GF-D8 (cell line): Measurements from ENCODE around the gene ADGB.
A peak's percentile ranks its signal among the peaks of the same experiment; 100 is the strongest.
"Not testable (repeated sequence)": the region's sequence is repeated elsewhere in the genome, so short reads cannot be mapped to it uniquely, and the experiment has no call there.

Source experiments
- DNase-seq: peaks from one replicate; lab custom pipeline; 2025; lab: John Stamatoyannopoulos, UW

The ADGB gene

GRCh38 chr6:146768722-146769121, 169.9 kb downstream of the ADGB start:
- no peak for DNase-seq

GRCh38 chr6:146770275-146770964, 171.6 kb downstream of the ADGB start:
- DNase-seq, result peak; percentile 29

GRCh38 chr6:146770965-146771735, 172.4 kb downstream of the ADGB start:
- DNase-seq, result peak; percentile 96

DNA sequence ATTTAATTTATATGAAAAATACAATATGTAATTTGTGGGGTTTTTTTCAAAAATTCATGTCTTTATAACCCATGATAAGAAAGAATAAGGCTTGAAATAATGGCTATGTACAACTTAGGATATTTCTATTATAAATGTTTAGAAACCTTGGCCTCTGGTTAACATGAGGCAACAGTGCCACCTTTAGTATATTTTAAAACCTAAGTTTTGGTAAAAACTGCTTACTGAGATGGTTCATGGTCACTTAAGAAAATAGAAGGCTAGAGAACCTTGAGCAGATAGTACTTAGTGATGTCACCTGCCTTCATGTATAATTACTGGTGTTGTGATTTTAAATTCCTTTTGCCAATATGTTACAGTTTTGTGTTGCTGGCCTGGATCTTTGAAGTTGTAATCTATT, 176.4 kb downstream of the ADGB start:
- peak; percentile 10 for DNase-seq

DNA sequence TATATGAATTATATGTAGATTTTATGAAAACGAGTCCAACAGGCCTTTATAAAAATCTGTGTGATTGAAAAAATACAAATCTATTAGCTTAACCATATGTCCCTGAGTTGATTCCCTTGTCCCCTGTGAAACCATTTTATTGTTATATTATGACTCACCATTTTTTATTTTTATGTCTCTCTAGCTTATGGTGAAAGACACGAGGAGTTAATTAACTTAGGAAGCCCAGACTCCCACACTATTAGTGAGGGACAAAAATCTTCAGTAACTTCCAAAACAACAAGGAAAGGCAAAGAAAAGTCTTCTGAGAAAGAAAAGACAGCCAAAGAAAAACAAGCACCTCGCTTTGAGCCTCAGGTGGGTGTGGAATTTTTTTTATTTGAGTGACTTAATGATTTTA, 183.1 kb downstream of the ADGB start:
- no peak for DNase-seq

DNA sequence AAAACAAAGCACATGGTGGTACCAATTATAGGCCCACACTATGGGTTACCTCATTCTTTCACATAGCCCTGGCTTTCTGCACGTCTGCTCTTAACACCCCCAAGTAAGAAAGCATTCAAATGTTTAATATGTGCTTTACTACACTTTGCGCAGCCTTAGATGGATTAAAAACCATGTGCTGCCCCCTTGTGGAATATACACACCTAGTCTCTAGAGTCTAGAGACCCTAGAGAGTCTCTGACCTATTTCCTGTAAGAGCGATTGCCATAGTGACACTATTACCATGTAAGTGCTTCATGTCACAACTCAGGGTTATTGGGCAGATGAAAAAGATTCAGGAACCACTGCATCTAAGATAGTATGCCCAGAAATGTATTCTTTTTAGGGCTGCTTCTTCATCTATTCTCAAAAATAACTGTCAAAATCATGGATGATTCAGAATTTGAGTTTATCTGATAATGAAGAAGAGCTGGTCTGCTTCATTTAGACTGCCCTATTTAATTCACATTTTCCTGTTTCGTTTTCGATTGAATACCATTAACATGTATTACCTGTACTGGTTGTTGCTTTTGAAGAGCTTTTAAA, 186.3 kb downstream of the ADGB start:
- peak; percentile 21 for DNase-seq

GRCh38 chr6:146787876-146788508, 189.2 kb downstream of the ADGB start:
- no peak for DNase-seq

DNA sequence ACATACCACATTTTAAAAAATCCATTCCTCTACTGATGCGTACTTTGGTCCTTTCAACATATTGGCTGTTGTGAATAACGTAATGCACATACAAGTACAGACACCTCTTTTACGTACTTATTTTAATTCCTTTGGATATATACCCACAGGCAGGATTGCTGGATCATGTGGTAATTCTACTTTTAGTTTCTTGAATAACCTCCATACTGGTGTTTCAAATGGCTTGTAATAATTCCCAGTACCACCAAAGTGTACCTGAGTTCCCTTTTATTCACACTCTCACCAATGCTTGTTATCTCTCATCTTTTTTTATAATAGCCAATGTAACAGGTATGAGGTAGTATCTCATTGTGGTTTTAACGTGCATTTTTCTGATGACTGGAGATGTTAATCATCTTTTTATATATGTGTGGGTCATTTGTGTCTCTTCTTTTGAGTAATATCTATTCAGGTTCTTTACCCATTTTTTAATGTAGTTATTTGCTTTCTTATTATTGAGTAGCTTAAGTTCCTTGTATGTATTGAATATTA, 191.9 kb downstream of the ADGB start:
- no peak for DNase-seq

GRCh38 chr6:146791930-146792329, 193.2 kb downstream of the ADGB start:
- DNase-seq, result no peak

DNA sequence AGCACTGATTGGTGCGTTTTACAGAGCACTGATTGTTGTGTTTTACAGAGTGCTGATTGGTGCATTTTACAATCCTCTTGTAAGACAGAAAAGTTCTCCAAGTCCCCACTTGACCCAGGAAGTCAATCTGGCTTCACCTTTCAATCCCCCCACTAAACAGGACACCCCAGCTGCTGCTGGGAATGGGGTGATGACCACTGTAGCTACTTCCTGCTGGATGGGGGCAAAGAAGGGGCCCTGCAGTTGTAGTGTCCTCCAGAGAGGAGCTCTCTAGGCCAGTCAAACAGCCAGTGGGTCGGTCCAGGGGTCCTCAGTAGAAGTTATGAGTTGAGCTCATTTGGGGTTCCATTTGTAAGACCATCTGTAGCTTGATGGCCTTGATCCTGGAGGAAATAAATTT, 194.4 kb downstream of the ADGB start:
- not testable (repeated sequence) for DNase-seq

GRCh38 chr6:146795479-146796133, 196.8 kb downstream of the ADGB start:
- no peak for DNase-seq

- DNase-seq, result not testable (repeated sequence)
Observed at GRCh38 chr6:146803167-146803566, 204.4 kb downstream of the ADGB start.

DNA sequence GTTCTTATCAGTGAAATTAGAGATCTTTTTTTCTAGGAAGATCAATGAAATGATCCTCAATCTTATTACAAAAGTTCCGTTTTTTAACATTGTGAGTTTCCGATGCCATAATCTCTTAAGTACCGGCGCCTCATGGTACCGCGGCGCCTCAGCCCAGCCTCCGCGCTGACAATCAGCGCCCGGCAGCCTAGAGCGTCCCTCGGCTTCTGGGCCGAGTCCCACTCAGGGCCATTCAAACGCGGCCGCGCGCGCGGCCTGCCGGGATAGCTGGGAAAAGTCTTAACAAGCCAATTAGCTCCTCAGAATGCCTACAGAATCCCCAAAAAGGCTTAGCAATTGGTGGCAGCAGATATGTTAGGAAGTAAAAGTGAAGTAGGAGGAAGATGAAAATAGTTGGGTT, 204.8 kb downstream of the ADGB start:
- no peak for DNase-seq

- DNase-seq, result no peak
Observed at GRCh38 chr6:146805546-146806325, 207.0 kb downstream of the ADGB start.

- DNase-seq, result not testable (repeated sequence)
Observed at GRCh38 chr6:146809014-146809413, 210.2 kb downstream of the ADGB start.

DNA sequence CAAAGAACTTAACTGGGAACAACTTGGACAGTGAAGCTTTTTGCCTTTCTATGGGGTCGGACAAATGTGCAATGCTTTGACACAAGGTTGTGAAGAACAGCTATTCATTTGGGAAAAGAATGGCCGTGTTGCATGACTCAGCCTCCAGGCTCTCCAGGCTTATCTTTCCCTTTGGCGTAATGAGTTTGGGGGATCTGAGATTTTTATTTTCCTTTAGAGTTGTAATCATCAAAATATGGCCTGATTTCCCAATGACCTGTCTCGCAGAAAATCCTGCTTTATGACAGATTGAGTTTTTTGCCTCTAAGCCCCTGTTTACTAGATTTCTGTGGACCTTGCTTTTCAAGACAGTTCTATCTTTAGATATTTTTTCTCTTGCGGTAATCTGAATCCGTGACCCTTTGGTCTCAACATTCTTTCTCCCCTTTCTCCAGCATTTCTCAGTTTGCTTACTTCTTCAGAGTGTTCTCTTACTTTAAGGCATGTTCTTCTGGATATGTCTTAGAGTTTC, 214.1 kb downstream of the ADGB start:
- DNase-seq, result not testable (repeated sequence)

- no peak for DNase-seq
Observed at GRCh38 chr6:146813554-146813953, 214.8 kb downstream of the ADGB start.

DNA sequence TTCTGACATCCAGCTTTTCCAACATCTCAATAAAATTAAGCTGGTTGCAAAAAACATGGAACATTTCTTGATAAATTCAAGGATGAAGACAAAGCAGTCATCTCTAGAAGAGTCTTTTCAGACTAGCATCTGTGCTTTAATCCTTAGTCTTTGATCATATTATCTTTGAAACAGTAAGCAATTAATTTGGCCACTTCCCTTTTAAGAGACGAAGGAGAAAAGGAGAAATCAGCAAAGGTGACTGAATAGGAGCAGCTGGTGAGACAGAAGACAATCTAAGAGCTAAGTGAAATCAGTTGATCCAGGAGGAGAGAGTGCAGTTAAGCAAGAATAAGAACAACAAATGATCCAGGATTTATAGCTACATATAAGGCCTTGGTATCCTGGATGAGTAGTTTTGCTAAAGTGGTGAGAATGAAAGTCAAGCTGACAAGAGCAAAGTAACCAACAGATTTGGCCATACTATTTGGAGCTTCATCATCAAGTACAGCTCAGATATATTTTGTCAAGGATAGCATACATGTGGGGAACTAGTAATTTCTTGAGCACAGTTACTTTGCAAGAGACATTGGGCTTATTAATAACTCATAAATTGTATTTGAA, 215.5 kb downstream of the ADGB start:
- no peak for DNase-seq

DNA sequence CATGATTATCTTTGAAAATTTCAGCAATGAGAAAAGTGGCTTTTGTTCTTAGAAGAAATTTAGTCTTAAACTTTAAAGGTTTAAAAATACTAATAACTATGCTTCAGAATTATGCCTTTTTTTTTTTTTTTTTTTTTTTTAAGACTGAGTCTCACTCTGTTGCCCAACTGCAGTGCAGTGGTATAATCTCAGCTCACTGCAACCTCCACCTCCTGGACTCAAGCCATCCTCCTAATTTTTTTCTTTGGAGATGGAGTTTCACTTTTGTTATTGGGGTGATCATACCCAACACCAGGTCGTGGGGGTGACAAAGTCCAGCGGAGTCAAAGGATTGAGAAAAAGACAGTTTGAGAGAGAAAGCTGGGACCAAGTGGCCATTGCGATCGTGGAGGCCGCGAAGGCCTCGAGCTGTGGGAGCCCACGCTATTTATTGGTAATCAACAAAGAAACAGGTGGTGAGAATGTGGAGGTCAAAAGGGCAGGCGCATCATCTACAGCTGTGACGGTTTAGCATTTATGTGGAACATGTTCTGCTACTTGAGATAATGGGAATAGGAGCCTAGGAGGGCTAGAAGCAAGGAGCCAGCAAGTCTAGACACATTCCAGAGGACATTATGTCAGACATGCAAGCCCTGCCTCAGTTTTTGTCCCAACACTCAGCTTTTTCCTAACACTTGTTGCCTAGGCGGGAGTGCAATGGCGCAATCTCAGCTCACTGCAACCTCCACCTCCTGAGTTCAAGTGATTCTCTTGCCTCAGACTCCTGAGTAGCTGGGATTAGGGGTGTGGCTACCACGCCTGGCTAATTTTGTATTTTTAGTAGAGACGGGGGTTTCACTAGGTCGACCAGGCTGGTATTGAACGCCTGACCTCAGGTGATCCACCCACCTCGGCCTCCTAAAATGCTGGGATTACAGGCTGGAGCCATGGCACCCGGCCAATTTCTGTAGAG, 217.0 kb downstream of the ADGB start:
- DNase-seq, result not testable (repeated sequence)
